Epithelial cell of prostate (primary cell): ENCODE data around the gene IGFLR1.
"Not testable (repeated sequence)": the region's sequence is repeated elsewhere in the genome, so short reads cannot be mapped to it uniquely, and the experiment has no call there.

ENCODE experiments used
- DNase-seq: peaks from one replicate; pipeline ENCODE4 v3.0.0-alpha.2; 2011; ENCODE audit warnings: low read depth, low spot score
- H3K27ac ChIP-seq: fragments of 450-650 bp; 2 replicates; pipeline ENCODE4 v1.5.1; 2017; ENCODE audit warnings: mild to moderate bottlenecking

Gene IGFLR1

DNA sequence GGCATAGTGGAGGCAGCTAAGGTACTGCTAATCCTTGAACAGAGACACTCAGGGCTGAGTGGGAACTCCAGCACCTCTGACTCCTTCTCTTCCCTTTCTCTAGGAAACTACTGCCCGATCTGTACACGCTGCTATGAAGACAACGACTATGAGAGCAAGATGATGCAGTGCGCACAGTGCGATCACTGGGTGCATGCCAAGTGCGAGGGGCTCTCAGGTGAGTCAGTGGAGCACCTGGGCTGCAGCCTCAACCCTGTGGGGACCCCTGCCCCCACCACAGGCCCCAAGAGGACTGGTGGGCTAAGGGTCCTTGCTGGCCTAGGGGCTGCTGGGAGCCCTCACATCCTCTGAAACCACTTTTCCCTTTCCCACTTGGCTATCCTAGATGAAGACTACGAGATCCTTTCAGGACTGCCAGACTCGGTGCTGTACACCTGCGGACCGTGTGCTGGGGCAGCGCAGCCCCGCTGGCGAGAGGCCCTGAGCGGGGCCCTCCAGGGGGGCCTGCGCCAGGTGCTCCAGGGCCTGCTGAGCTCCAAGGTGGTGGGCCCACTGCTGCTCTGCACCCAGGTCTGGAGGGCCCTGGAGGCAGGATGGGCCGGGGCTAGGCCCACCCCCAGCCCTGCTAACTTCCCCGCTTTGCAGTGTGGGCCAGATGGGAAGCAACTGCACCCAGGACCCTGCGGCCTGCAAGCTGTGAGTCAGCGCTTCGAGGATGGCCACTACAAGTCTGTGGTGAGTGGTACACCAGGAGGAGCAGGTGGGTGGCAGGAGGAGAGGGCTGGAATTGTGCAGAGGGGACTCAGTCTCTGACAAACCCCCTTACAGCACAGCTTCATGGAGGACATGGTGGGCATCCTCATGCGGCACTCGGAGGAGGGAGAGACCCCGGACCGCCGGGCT is 14.9 kb downstream of the IGFLR1 start:
- H3K27ac ChIP-seq = no peak overlapping the region
- DNase-seq = no peak

DNA sequence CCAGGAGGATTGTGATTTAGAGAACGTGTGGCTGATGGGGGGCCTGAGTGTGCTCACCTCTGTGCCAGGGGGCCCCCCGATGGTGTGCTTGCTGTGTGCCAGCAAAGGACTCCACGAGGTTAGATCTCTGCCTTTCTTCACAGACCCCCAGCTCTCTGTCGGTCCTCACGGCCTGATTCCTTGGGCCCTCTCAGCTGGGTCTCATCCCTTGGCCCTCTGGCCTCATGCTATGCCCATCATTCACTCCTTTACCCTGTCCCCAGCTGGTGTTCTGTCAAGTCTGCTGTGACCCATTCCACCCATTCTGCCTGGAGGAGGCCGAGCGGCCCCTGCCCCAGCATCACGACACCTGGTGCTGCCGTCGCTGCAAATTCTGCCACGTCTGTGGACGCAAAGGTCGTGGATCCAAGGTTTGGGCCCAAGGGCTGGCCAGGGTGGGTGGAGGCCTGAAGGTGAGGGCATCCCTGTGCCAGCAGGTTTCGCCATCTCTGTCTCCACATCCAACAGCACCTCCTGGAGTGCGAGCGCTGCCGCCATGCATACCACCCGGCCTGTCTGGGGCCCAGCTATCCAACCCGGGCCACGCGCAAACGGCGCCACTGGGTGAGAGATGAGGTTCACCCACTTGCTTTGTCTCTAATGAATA is 16.9 kb downstream of the IGFLR1 start:
- H3K27ac ChIP-seq = no peak overlapping the region

GRCh38 chr19:35724560-35724959 is 17.7 kb downstream of the IGFLR1 start:
- no peak overlapping the region for H3K27ac ChIP-seq
- no peak for DNase-seq

More for the DNA sequence above, 16.9 kb downstream of the IGFLR1 start:
- DNase-seq = no peak

DNA sequence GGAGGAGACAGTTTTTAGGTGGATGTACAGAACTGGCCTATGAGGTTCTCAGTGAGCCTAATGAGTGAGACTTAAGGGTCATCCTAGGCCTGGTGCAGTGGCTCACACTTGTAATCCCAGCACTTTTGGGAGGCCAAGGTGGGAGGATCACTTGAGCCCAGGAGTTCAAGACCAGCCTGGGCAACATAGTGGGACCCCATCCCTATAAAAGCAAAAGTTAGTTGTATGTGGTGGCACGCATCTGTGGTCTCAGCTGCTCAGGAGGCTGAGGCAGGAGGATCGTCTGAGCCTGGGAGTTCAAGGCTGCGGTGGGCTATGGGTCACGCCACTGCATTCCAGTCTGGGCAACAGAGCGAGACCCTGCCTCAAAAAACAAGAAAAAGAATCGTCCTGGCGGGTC is 18.1 kb downstream of the IGFLR1 start:
- DNase-seq = not testable (repeated sequence)

DNA sequence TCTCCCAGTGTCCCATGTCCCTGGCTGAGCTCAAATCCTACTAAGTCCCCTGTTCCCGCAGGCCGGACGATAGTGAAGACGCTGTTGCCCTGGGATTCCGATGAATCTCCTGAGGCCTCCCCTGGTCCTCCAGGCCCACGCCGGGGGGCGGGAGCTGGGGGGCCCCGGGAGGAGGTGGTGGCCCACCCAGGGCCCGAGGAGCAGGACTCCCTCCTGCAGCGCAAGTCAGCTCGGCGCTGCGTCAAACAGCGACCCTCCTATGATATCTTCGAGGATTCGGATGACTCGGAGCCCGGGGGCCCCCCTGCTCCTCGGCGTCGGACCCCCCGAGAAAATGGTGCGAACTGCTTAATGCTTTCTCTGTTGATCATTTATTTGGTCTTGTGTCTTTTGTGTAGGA is 18.6 kb downstream of the IGFLR1 start:
- no peak overlapping the region for H3K27ac ChIP-seq
- DNase-seq = no peak

More for the DNA sequence above, 18.1 kb downstream of the IGFLR1 start:
- H3K27ac ChIP-seq = not testable (repeated sequence)

- DNase-seq = no peak
- H3K27ac ChIP-seq = no peak overlapping the region
Observed at GRCh38 chr19:35722897-35723296, 19.4 kb downstream of the IGFLR1 start.

GRCh38 chr19:35722461-35722860 is 19.8 kb downstream of the IGFLR1 start:
- no peak for DNase-seq
- no peak overlapping the region for H3K27ac ChIP-seq

GRCh38 chr19:35721374-35721773 is 20.9 kb downstream of the IGFLR1 start:
- H3K27ac ChIP-seq = no peak overlapping the region
- DNase-seq = no peak

DNA sequence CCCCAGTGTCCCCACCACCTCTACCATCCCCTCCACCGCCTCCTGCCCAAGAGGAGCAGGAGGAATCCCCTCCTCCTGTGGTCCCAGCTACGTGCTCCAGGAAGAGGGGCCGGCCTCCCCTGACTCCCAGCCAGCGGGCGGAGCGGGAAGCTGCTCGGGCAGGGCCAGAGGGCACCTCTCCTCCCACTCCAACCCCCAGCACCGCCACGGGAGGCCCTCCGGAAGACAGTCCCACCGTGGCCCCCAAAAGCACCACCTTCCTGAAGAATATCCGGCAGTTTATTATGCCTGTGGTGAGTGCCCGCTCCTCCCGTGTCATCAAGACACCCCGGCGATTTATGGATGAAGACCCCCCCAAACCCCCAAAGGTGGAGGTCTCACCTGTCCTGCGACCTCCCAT is 21.6 kb downstream of the IGFLR1 start:
- no peak overlapping the region for H3K27ac ChIP-seq
- no peak for DNase-seq

GRCh38 chr19:35720163-35720524 is 22.1 kb downstream of the IGFLR1 start:
- DNase-seq = no peak
- H3K27ac ChIP-seq = no peak overlapping the region

GRCh38 chr19:35719402-35720162 is 22.7 kb downstream of the IGFLR1 start:
- no peak overlapping the region for H3K27ac ChIP-seq
- no peak for DNase-seq

- H3K27ac ChIP-seq = peak overlapping the region; percentile 85
- DNase-seq = no peak
Observed at GRCh38 chr19:35718345-35719041, 23.8 kb downstream of the IGFLR1 start.

- H3K27ac ChIP-seq = peak within 1 kb of the TSS; percentile 85
- no peak for DNase-seq
Observed at GRCh38 chr19:35717665-35718344, 24.4 kb downstream of the IGFLR1 start, which contains the start of gene KMT2B. Gene KMT2B (plus strand): TSS chr19:35718003. CDS start chr19:35718019, 16 bp downstream.

DNA sequence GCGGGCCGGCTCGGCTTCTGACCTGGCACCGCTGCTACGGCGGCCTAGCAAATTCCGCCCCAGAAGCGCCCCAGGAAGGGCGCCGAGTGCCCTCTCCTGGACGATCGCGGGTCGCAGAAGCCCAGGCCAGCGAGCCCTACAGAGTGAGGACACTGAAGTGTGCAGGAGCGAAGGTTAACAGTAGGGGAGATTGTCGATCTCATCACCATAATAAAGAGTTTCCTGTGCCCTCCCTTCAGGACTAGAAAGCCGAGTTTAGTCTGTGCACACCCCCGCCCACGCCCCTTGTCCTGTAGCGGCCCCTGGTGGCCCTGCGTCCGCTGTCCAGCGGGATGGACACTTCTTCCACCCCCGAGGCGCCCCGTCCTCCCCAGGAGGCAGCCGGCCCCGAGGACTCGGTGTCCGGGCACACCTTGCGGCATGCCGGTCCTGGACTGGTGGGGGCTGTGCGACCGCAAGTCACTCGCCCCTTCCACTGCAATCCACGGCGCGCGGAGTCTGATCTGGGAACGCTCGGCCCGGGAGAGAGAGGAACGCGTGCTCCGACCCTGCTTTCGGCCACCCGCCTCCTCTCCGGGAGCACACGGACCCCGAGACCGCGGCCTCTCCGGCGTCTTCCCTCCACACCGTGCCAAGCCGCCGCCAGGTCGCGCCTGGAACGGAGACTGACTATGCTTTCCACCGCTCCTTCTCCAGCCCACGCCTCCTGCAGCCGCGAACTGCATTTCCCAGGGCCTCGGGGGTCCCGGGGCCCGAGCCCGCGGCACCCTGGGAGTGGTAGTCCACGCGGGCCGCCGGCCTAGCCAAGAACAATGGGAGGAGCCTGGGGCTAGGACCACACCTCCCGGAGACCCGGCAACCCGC is 25.2 kb downstream of the IGFLR1 start:
- peak overlapping the region; percentile 85 for H3K27ac ChIP-seq
- peak; percentile 55 for DNase-seq

GRCh38 chr19:35715981-35716800 is 26.1 kb downstream of the IGFLR1 start:
- peak overlapping the region; percentile 85 for H3K27ac ChIP-seq

DNA sequence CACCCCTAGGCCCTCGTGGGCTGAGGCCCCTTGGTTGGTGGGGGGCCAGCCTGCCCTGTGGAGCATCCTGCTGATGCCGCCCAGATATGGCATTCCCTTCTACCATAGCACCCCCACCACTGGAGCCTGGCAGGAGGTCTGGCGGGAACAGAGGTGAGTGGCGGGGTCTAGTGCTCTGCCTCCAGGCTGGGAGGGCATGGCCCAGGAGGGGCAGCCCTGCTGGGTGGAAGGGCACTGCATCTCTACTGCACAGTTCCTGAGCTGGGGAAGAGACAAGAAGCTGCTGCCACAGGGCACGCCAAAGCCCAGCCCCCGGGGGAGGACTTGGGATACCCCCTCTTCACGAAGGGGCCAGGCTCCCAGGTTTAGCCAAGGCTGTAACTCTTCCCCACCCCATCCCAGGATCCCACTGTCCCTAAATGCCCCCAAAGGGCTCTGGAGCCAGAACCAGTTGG is 26.9 kb downstream of the IGFLR1 start:
- DNase-seq = no peak
- no peak overlapping the region for H3K27ac ChIP-seq

More at GRCh38 chr19:35715981-35716800, 26.1 kb downstream of the IGFLR1 start:
- DNase-seq = no peak

DNA sequence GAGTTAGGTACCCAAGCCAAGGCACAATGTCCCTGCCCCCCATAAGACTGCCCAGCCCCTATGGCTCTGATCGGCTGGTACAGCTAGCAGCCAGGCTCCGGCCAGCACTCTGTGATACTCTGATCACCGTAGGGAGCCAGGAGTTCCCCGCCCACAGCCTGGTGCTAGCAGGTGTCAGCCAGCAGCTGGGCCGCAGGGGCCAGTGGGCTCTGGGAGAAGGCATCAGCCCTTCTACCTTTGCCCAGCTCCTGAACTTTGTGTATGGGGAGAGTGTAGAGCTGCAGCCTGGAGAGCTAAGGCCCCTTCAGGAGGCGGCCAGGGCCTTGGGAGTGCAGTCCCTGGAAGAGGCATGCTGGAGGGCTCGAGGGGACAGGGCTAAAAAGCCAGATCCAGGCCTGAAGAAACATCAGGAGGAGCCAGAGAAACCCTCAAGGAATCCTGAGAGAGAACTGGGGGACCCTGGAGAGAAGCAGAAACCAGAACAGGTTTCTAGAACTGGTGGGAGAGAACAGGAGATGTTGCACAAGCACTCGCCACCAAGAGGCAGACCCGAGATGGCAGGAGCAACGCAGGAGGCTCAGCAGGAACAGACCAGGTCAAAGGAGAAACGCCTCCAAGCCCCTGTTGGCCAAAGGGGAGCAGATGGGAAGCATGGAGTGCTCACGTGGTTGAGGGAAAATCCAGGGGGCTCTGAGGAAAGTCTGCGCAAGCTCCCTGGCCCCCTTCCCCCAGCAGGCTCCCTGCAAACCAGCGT is 27.5 kb downstream of the IGFLR1 start:
- no peak for DNase-seq
- H3K27ac ChIP-seq = no peak overlapping the region
